GM18861 (cell line): ENCODE data around the gene OR8K5.
"Not testable (repeated sequence)": the region's sequence is repeated elsewhere in the genome, so short reads cannot be mapped to it uniquely, and the experiment has no call there.

Experiments
- ATAC-seq: cut with Tn5 transposase; IDR thresholded peaks from one replicate; pipeline ENCODE4 v1.9.1; 2021; ENCODE audit not compliant: unreplicated experiment

The OR8K5 gene

GRCh38 chr11:56160217-56160616 lies at the start of gene OR8K5:
Gene OR8K5, minus strand, starts transcription at chr11:56160317. Its CDS starts 0 bp downstream, at chr11:56160317.
- no peak for ATAC-seq

- no peak for ATAC-seq
These were observed 47.7 kb upstream of the OR8K5 start for GRCh38 chr11:56207790-56208189.

- no peak for ATAC-seq
These were observed 37.2 kb upstream of the OR8K5 start for GRCh38 chr11:56197367-56197766.

- ATAC-seq: no peak
These were observed 36.6 kb upstream of the OR8K5 start for GRCh38 chr11:56196705-56197104.

- ATAC-seq: no peak
These were observed 28.5 kb upstream of the OR8K5 start for GRCh38 chr11:56188602-56189001.

- no peak for ATAC-seq
These were observed 23.3 kb upstream of the OR8K5 start for GRCh38 chr11:56183459-56183858.

GRCh38 chr11:56176318-56176717 lies 16.2 kb upstream of the OR8K5 start, which contains the start of gene OR5J2:
Gene OR5J2, plus strand, starts transcription at chr11:56176618. Its CDS starts 0 bp downstream, at chr11:56176618.
- ATAC-seq: no peak

GRCh38 chr11:56172256-56172830 lies 12.2 kb upstream of the OR8K5 start:
- no peak for ATAC-seq

GRCh38 chr11:56163804-56164203 lies 3.7 kb upstream of the OR8K5 start:
- ATAC-seq: no peak

- ATAC-seq: no peak
These were observed 7.8 kb downstream of the OR8K5 start for GRCh38 chr11:56152333-56152732.

GRCh38 chr11:56151376-56151775 lies 8.7 kb downstream of the OR8K5 start:
- no peak for ATAC-seq

- not testable (repeated sequence) for ATAC-seq
These were observed 16.4 kb downstream of the OR8K5 start for GRCh38 chr11:56143681-56144080.

GRCh38 chr11:56140151-56140661 lies 19.9 kb downstream of the OR8K5 start, which contains the start of gene OR8J3:
Gene OR8J3, minus strand, starts transcription at chr11:56140201. Its CDS starts 2,483 bp downstream, at chr11:56137718.
- no peak for ATAC-seq

GRCh38 chr11:56122073-56122472 lies 38.0 kb downstream of the OR8K5 start, which contains the start of gene OR8H3:
Gene OR8H3, plus strand, starts transcription at chr11:56122373. Its CDS starts 0 bp downstream, at chr11:56122373.
- ATAC-seq: no peak
